ENCODE data around the gene GRIK3.
"Not testable (repeated sequence)": the region's sequence is repeated elsewhere in the genome, so short reads cannot be mapped to it uniquely, and the experiment has no call there.

Gene GRIK3

GRCh38 chr1:36776256-36776655 is 258.1 kb downstream of the GRIK3 start:
- DNase-seq = no peak

- DNase-seq = no peak
These were observed 258.6 kb downstream of the GRIK3 start for GRCh38 chr1:36775716-36776115.

GRCh38 chr1:36773827-36774541 is 260.3 kb downstream of the GRIK3 start:
- DNase-seq = no peak

- DNase-seq = no peak
These were observed 261.4 kb downstream of the GRIK3 start for GRCh38 chr1:36772647-36773495.

GRCh38 chr1:36771660-36772284 is 262.5 kb downstream of the GRIK3 start:
- DNase-seq = no peak

- no peak for DNase-seq
These were observed 263.1 kb downstream of the GRIK3 start for GRCh38 chr1:36771240-36771639.

GRCh38 chr1:36769886-36770830 is 264.2 kb downstream of the GRIK3 start:
- DNase-seq = no peak

- DNase-seq = no peak
These were observed 265.7 kb downstream of the GRIK3 start for GRCh38 chr1:36768486-36769178.

GRCh38 chr1:36767429-36767828 is 266.9 kb downstream of the GRIK3 start:
- DNase-seq = not testable (repeated sequence)

- no peak for DNase-seq
These were observed 267.8 kb downstream of the GRIK3 start for GRCh38 chr1:36766481-36766880.

- no peak for DNase-seq
These were observed 268.5 kb downstream of the GRIK3 start for GRCh38 chr1:36765785-36766300.

- no peak for DNase-seq
These were observed 269.5 kb downstream of the GRIK3 start for GRCh38 chr1:36764798-36765197.

- DNase-seq = no peak
These were observed 270.5 kb downstream of the GRIK3 start for GRCh38 chr1:36763771-36764170.

- DNase-seq = no peak
These were observed 272.1 kb downstream of the GRIK3 start for GRCh38 chr1:36762174-36762573.

GRCh38 chr1:36761113-36761512 is 273.2 kb downstream of the GRIK3 start:
- DNase-seq = no peak

GRCh38 chr1:36760081-36760480 is 274.2 kb downstream of the GRIK3 start:
- no peak for DNase-seq

- DNase-seq = no peak
These were observed 275.0 kb downstream of the GRIK3 start for GRCh38 chr1:36759355-36759754.

- DNase-seq = no peak
These were observed 278.7 kb downstream of the GRIK3 start for GRCh38 chr1:36755303-36756230.

GRCh38 chr1:36754366-36754765 is 279.9 kb downstream of the GRIK3 start:
- DNase-seq = no peak

GRCh38 chr1:36753451-36753850 is 280.9 kb downstream of the GRIK3 start:
- DNase-seq = no peak

All from GF-D8 (cell line).